Stimulated activated CD4-positive, alpha-beta T cell treated with anti-CD3 and anti-CD28 coated beads, Interleukin-4, amount 100 ng/mL, for 24 hours (primary cell): Measurements from ENCODE around the gene COASY.
"Not testable (repeated sequence)": the region's sequence is repeated elsewhere in the genome, so short reads cannot be mapped to it uniquely, and the experiment has no call there.

ENCODE experiments used
- DNase-seq: peaks from one replicate; pipeline ENCODE4 v3.0.0-alpha.2; 2020

The COASY gene

GRCh38 chr17:42554250-42555121, 7.5 kb upstream of the COASY start:
- peak; percentile 72 for DNase-seq

- DNase-seq = no peak
Observed at GRCh38 chr17:42555122-42555622, 6.8 kb upstream of the COASY start.

GRCh38 chr17:42555961-42556617, 5.9 kb upstream of the COASY start:
- DNase-seq = not testable (repeated sequence)

GRCh38 chr17:42559075-42559474, 2.9 kb upstream of the COASY start:
- DNase-seq = no peak

GRCh38 chr17:42560246-42560645, 1.7 kb upstream of the COASY start:
- no peak for DNase-seq

- DNase-seq = peak; percentile 30
Observed at GRCh38 chr17:42562388-42563142, 617 bp downstream of the COASY start.

- no peak for DNase-seq
Observed at GRCh38 chr17:42563143-42563509, 1.2 kb downstream of the COASY start.

- no peak for DNase-seq
Observed at GRCh38 chr17:42563543-42563942, 1.6 kb downstream of the COASY start.

- no peak for DNase-seq
Observed at GRCh38 chr17:42563950-42564349, 2.0 kb downstream of the COASY start.

GRCh38 chr17:42564815-42565522, 3.0 kb downstream of the COASY start:
- DNase-seq = no peak

GRCh38 chr17:42565523-42566214, 3.7 kb downstream of the COASY start:
- DNase-seq = no peak

- DNase-seq = no peak
Observed at GRCh38 chr17:42566215-42566882, 4.4 kb downstream of the COASY start.

GRCh38 chr17:42566883-42567573, 5.1 kb downstream of the COASY start, which contains the start of gene MLX:
Gene MLX, plus strand, starts transcription at chr17:42567100. Its CDS starts 25 bp downstream, at chr17:42567125.
- peak; percentile 92 for DNase-seq

- DNase-seq = no peak
Observed at GRCh38 chr17:42568341-42569111, 6.6 kb downstream of the COASY start.

- DNase-seq = no peak
Observed at GRCh38 chr17:42571435-42572225, 9.7 kb downstream of the COASY start.

GRCh38 chr17:42573095-42573494, 11.1 kb downstream of the COASY start:
- DNase-seq = no peak

GRCh38 chr17:42574463-42574862, 12.5 kb downstream of the COASY start:
- DNase-seq = no peak

GRCh38 chr17:42577140-42577531, 15.2 kb downstream of the COASY start:
- DNase-seq = no peak
